Muscle of leg (tissue), 11 donors: Measurements from ENCODE around the gene MAGEA9B. TPM values are rescaled to one million over a fixed set of nuclear protein-coding genes. Genes with fewer than 3 reads are reported as not detected.
"Not testable (repeated sequence)": the region's sequence is repeated elsewhere in the genome, so short reads cannot be mapped to it uniquely, and the experiment has no call there.

Experiments used
- DNase-seq: peaks from one replicate; pipeline ENCODE4 v3.0.0; 2013
- H3K27ac ChIP-seq: one replicate; pipeline ENCODE4 v1.5.1; 2013; ENCODE audit warnings: mild to moderate bottlenecking, low read length, control low read depth
- H3K27me3 ChIP-seq: one replicate; pipeline ENCODE4 v1.6.1; 2013; ENCODE audit warnings: low read length; ENCODE audit not compliant: control insufficient read depth, insufficient read depth
- H3K36me3 ChIP-seq: one replicate; pipeline ENCODE4 v1.6.1; 2013; ENCODE audit warnings: low read length; ENCODE audit not compliant: control insufficient read depth, insufficient read depth
- H3K4me1 ChIP-seq: one replicate; pipeline ENCODE4 v1.6.1; 2013; ENCODE audit warnings: low read length; ENCODE audit not compliant: control insufficient read depth, insufficient read depth
- H3K4me3 ChIP-seq: one replicate; pipeline ENCODE4 v1.5.1; 2013; ENCODE audit warnings: low read length, control low read depth
- H3K9me3 ChIP-seq: replicated peaks from 2 replicates; pipeline ENCODE4 v1.6.1; 2013; ENCODE audit warnings: low read depth, low read length; ENCODE audit not compliant: control insufficient read depth
- WGBS: methylation state at CpG from one replicate; pipeline ENCODE4 v1.1.5; 2013; ENCODE audit warnings: missing lambda C conversion rate; ENCODE audit not compliant: insufficient coverage; 5-methylcytosine and 5-hydroxymethylcytosine counted together
- polyA plus RNA-seq, 8 donors: library from polyadenylated mRNA; unstranded; fragments of 120-200 nt; gene quantifications; one replicate each; pipeline versions ENCODE4 v1.2.1 to v1.2.3, GENCODE V29; 2013; ENCODE audit warnings: inconsistent platforms in 1 of 8, low replicate concordance in 1 of 8; ENCODE audit not compliant: insufficient read length in 8 of 8, insufficient read depth in 1 of 8
- total RNA-seq: library from RNA; stranded (reverse); fragments of 120-200 nt; gene quantifications from one replicate; pipeline ENCODE4 v1.2.4, GENCODE V29; 2013

The MAGEA9B gene
- total and polyA plus RNA-seq, 9 donors = not detected

GRCh38 chrX:149572743-149573142, 14.5 kb downstream of the MAGEA9B start:
- no peak for DNase-seq
- no CpG with 5 or more reads among the region's 1 CpG for WGBS
- Histone ChIP-seq H3K9me3 (no peaks in the 10 kb centered on the region), H3K36me3 (no peaks in the 10 kb centered on the region), H3K27me3 (peaks cover 9% of the 10 kb centered on the region), H3K4me3 (no peak overlapping the region), H3K27ac (no peak overlapping the region), H3K4me1 (no peaks in the 10 kb centered on the region)

DNA sequence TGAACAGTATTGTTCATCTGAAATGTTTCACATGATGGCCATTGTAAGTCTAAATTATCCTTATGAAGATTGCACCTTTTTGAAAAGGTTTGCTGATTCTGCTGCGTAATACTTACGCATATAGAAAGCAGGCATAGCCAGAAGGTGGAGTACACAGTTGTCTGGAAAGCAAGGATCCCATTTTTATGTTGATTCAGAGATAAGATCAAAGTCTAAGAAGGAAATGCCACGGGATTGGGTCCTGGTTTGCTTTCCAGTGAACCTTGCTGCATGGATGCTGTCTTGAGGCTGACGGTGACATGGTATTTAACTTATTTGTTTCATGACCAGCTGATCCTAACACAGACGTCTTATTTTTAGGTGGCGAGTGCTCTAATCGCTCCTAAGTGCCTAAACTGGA, 15.5 kb downstream of the MAGEA9B start:
- Histone ChIP-seq H3K9me3 (no peaks in the 10 kb centered on the region), H3K36me3 (no peaks in the 10 kb centered on the region), H3K4me3 (no peak overlapping the region), H3K27me3 (peaks cover 13% of the 10 kb centered on the region), H3K27ac (no peak overlapping the region), H3K4me1 (no peaks in the 10 kb centered on the region)
- DNase-seq = no peak
- WGBS = 61% methylated on average over 7 of the region's 7 CpGs

DNA sequence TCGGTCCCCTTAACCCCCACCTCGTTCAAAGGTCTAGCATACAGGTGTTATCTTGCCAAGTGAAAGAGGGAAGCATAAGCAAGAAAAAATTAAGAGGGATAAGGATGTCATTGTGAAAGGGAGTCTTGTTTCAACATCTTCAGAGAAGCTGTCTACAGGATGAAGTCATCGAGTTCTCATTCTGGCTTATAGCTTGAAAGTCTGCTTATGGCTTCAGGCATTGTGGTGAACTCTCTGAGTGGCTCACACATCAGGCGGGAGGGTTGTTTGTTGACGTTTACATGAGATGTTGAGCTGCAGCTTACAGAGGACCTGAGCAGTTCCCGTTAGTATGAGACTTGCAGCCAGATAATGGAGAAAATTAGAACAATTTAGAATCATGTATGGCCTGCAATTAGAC, 16.6 kb downstream of the MAGEA9B start:
- WGBS = 33% methylated on average over 3 of the region's 6 CpGs
- Histone ChIP-seq H3K27me3 (peaks cover 13% of the 10 kb centered on the region), H3K4me3 (no peak overlapping the region), H3K4me1 (no peaks in the 10 kb centered on the region), H3K36me3 (no peaks in the 10 kb centered on the region), H3K27ac (no peak overlapping the region), H3K9me3 (no peaks in the 10 kb centered on the region)
- no peak for DNase-seq

DNA sequence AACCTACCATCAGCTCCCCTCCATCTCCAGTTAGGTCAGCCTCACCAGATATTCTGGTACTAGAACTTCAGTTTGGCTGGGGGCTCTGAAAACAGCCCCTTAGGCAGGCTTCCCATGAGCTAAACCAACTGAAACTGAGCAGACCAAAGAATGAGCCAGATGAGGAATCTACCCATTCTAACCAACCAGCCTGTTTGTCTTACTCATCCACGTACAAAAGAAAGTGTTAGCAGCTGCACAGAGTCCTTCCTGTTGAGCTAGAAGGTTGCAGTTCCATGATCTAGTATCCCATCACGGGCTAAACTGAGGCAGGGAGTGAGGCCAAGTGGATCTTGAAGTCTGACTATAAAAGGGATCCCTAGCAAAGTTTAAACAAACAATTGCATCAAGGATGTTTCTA, 17.5 kb downstream of the MAGEA9B start:
- Histone ChIP-seq H3K9me3 (no peaks in the 10 kb centered on the region), H3K4me1 (no peaks in the 10 kb centered on the region), H3K36me3 (no peaks in the 10 kb centered on the region), H3K27ac (no peak overlapping the region), H3K4me3 (no peak overlapping the region), H3K27me3 (peaks cover 13% of the 10 kb centered on the region)
- no peak for DNase-seq
- 71% methylated on average over 1 of the region's 2 CpGs for WGBS

DNA sequence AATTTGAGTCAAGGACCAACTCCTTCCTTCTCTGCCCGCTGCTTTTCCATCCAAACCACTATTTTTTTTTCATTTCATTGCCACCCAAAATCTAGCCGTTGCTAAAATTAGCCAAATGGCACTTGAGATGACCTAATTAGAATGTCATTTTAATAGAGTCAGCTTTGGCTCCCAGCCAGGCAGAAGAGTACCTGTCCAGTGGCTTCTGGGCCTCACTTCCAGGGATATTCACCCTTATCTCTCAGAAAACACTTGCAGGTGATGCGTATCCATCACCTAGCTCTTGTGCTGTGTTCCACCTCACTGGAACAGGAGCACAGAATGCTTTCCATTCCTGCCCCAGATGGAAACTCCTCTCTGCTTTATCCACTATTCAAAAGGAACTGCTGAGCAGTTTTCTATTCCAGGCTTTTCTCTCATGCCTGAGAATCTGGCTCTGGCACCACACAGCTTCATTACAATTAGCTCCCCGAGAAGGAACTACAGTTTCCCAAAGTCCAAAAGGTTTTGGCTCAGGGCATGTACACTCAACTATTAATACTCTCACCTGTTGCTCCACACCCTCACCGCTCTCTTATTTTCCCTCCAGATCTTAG, 18.5 kb downstream of the MAGEA9B start:
- Histone ChIP-seq H3K4me3 (no peak overlapping the region), H3K27me3 (peaks cover 13% of the 10 kb centered on the region), H3K36me3 (no peaks in the 10 kb centered on the region), H3K27ac (no peak overlapping the region), H3K4me1 (no peaks in the 10 kb centered on the region), H3K9me3 (no peaks in the 10 kb centered on the region)
- 79% methylated on average over 3 of the region's 5 CpGs for WGBS
- DNase-seq = no peak

DNA sequence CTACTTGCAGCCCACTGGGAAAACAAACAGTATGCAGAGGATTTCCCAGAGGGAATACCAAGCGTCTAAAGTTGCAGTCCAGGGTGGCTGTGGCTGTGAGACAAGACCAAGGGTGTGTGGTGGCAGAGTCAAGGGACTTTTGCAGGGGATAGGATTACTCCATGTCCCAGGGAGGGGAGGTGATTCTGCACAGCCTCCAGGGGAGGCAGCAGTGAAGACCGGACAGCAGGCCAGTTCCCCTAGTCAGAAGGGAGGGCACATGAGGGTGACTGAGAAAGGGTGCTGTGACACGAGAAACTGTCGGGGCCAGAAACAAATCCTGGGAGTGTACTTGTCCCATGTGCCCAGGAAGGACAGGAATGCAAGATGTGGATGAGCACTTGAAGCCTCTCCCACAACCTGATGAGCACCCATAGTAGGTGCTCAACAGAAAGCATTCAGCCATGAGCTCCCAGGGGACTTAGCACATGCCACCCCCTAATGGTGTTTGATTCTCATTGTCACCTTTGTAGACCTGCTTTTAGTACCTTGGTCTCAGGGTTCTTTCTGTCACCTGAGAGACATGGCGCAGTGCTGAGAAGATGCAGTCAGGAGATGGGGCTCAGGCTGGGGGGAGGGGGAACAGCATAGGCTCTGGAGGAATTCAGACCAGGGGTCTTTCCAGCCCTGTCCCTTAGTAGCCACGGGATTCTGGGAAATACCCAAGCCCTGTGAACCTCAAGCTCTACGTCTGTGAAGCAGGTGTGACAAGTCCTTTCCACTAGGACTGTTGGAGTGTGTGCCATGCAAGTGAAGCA, 19.4 kb downstream of the MAGEA9B start:
- H3K4me3 ChIP-seq = no peak overlapping the region
- no peak for DNase-seq
- H3K27ac ChIP-seq = no peak overlapping the region
- H3K9me3 ChIP-seq = no peaks in the 10 kb centered on the region
- H3K36me3 ChIP-seq = no peaks in the 10 kb centered on the region
- peaks cover 17% of the 10 kb centered on the region for H3K27me3 ChIP-seq
- H3K4me1 ChIP-seq = no peaks in the 10 kb centered on the region
- WGBS = 67% methylated on average over 7 of the region's 7 CpGs

GRCh38 chrX:149563359-149563758, 23.9 kb downstream of the MAGEA9B start:
- Histone ChIP-seq H3K9me3 (no peaks in the 10 kb centered on the region), H3K4me1 (no peaks in the 10 kb centered on the region), H3K27me3 (peaks cover 9% of the 10 kb centered on the region), H3K4me3 (no peak overlapping the region), H3K36me3 (no peaks in the 10 kb centered on the region), H3K27ac (no peak overlapping the region)
- DNase-seq = no peak
- no CpG with 5 or more reads among the region's 4 CpGs for WGBS

- not testable (repeated sequence) for H3K27me3 ChIP-seq, H3K4me1 ChIP-seq, DNase-seq, H3K36me3 ChIP-seq, H3K27ac ChIP-seq, H3K9me3 ChIP-seq, H3K4me3 ChIP-seq
- no CpG with 5 or more reads among the region's 4 CpGs for WGBS
Observed at GRCh38 chrX:149555251-149555650, 32.0 kb downstream of the MAGEA9B start.

DNA sequence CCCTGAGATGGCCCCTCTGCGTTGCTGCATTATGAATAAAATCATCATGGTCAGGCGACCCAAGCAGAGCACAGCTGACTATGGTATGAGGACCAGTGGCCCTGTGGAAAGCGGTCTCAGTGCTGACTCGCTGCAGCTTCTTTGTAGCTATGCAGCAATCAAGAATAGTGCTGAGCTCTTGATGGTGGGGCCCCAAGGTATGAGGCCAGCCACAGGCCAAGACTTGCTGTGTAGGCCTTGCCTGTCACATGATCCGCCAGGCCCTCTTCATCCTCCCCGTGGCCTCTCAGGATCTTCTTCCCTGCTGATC, 35.4 kb downstream of the MAGEA9B start:
- not testable (repeated sequence) for H3K27me3 ChIP-seq, DNase-seq, H3K36me3 ChIP-seq, H3K27ac ChIP-seq, H3K9me3 ChIP-seq, H3K4me3 ChIP-seq, H3K4me1 ChIP-seq
- no CpG with 5 or more reads among the region's 6 CpGs for WGBS

GRCh38 chrX:149551245-149551938, 35.9 kb downstream of the MAGEA9B start:
- not testable (repeated sequence) for H3K36me3 ChIP-seq, H3K27me3 ChIP-seq
- WGBS = no CpG with 5 or more reads among the region's 4 CpGs

More at GRCh38 chrX:149551245-149551938, 35.9 kb downstream of the MAGEA9B start:
- not testable (repeated sequence) for DNase-seq, H3K4me1 ChIP-seq, H3K9me3 ChIP-seq, H3K4me3 ChIP-seq, H3K27ac ChIP-seq
